HepG2 (cell line): ENCODE measurements around the gene SLC36A1. TPM values are rescaled to one million over a fixed set of nuclear protein-coding genes. Genes with fewer than 3 reads are reported as not detected.

Experiments used
- ASH2L ChIP-seq: fragments of 300-600, 200-600 bp; sonication (generic); IDR thresholded peaks from 2 replicates; pipeline ENCODE4 v1.7.0; 2017; ENCODE audit warnings: low read depth, mild to moderate bottlenecking, moderate library complexity, mixed read lengths, low read length; ENCODE audit not compliant: insufficient read length
- HDAC6 ChIP-seq: fragments of 200-600 bp; sonication (generic); IDR thresholded peaks from 2 replicates; pipeline ENCODE4 v1.7.0; 2017; ENCODE audit warnings: mild to moderate bottlenecking, antibody characterized with exemption, low read length, low read depth
- HNRNPLL ChIP-seq: fragments of 200-400 bp; formaldehyde crosslinking; IDR thresholded peaks from 2 replicates; pipeline ENCODE4 v1.6.1; 2017; ENCODE audit warnings: mild to moderate bottlenecking, low read depth, low read length; ENCODE audit not compliant: poor library complexity, severe bottlenecking
- MEIS1 ChIP-seq: sonication (generic); formaldehyde crosslinking; IDR thresholded peaks from 2 replicates; pipeline ENCODE4 v1.9.0; 2021; ENCODE audit warnings: mild to moderate bottlenecking, missing genetic modification reagents, moderate library complexity, borderline replicate concordance
- PLRG1 ChIP-seq: fragments of 450-650 bp; conservative IDR thresholded peaks from 2 replicates; pipeline ENCODE4 v1.6.1; 2016
- RBFOX2 ChIP-seq: fragments of 200-400 bp; formaldehyde crosslinking; IDR thresholded peaks from 2 replicates; pipeline ENCODE4 v1.6.1; 2017; ENCODE audit warnings: low read depth, mild to moderate bottlenecking, low read length
- RXRB ChIP-seq: IDR thresholded peaks from 2 replicates; pipeline ENCODE4 v1.6.1; 2016; ENCODE audit warnings: borderline replicate concordance, missing genetic modification reagents, missing compliant biosample characterization
- SIX4 ChIP-seq: sonication (generic); formaldehyde crosslinking; IDR thresholded peaks from 2 replicates; pipeline ENCODE4 v1.4.0; 2020; ENCODE audit warnings: missing genetic modification reagents
- SP2 ChIP-seq: sonication (generic); formaldehyde crosslinking; IDR thresholded peaks from 2 replicates; pipeline ENCODE4 v1.5.1; 2020; ENCODE audit warnings: mild to moderate bottlenecking, missing genetic modification reagents
- ZBTB20 ChIP-seq: sonication (generic); formaldehyde crosslinking; IDR thresholded peaks from 2 replicates; pipeline ENCODE4 v1.8.1; 2023; ENCODE audit warnings: missing genetic modification reagents, low read depth, mild to moderate bottlenecking, borderline replicate concordance
- ZEB1 ChIP-seq: IDR thresholded peaks from 2 replicates; pipeline ENCODE4 v1.6.1; 2012; ENCODE audit warnings: mild to moderate bottlenecking, low read depth, inconsistent platforms; ENCODE audit not compliant: insufficient replicate concordance
- ZIK1 ChIP-seq: sonication (generic); formaldehyde crosslinking; IDR thresholded peaks from 2 replicates; pipeline ENCODE4 v1.5.0; 2020; ENCODE audit warnings: mild to moderate bottlenecking, low read depth, missing genetic modification reagents, borderline replicate concordance
- ZSCAN29 ChIP-seq: sonication (generic); formaldehyde crosslinking; conservative IDR thresholded peaks from 2 replicates; pipeline ENCODE4 v1.4.0; 2020; ENCODE audit warnings: mild to moderate bottlenecking, missing genetic modification reagents
- polyA plus RNA-seq, 8 experiments: library from polyadenylated mRNA; depleted of rRNA in 3 of 8; stranded (reverse) in 7 of 8; unstranded in 1 of 8; fragments of >200 nt; fragmentation: Illumina TruSeq in 4 of 8; extraction: Trizol in 4 of 8; gene quantifications; 2 replicates each; pipeline versions ENCODE4 v1.2.1 to v1.2.3, GENCODE V29; 2011 to 2016; ENCODE audit warnings: low read depth in 4 of 8, missing spikeins in 1 of 8, mixed read lengths in 1 of 8; ENCODE audit not compliant: insufficient read depth in 1 of 8
- total RNA-seq, 5 experiments: library from RNA; depleted of rRNA; stranded (reverse); fragments of >200 nt; fragmentation: Illumina TruSeq; extraction: Trizol; gene quantifications; 2 replicates each; pipeline ENCODE4 v1.2.3, GENCODE V29; 2016; ENCODE audit warnings: low read depth in 1 of 5
- TF ChIP-seq, protein P1 (sequence below): sonication (generic); formaldehyde crosslinking; IDR thresholded peaks from 2 replicates; pipeline ENCODE4 v1.5.0; 2020; ENCODE audit warnings: missing genetic modification reagents
- TF ChIP-seq, protein P2 (sequence below): sonication (generic); formaldehyde crosslinking; IDR thresholded peaks from 2 replicates; pipeline ENCODE4 v1.5.0; 2020; ENCODE audit warnings: missing genetic modification reagents
- TF ChIP-seq, protein P3 (sequence below): sonication (generic); formaldehyde crosslinking; IDR thresholded peaks from 2 replicates; pipeline ENCODE4 v1.8.0; 2022; ENCODE audit warnings: mild to moderate bottlenecking, missing genetic modification reagents
- TF ChIP-seq, protein P4 (sequence below): sonication (generic); formaldehyde crosslinking; IDR thresholded peaks from 2 replicates; pipeline ENCODE4 v1.4.0; 2020; ENCODE audit warnings: missing genetic modification reagents
- TF ChIP-seq, protein P5 (sequence below): sonication (generic); formaldehyde crosslinking; IDR thresholded peaks from 2 replicates; pipeline ENCODE4 v1.5.1; 2020; ENCODE audit warnings: missing genetic modification reagents, mild to moderate bottlenecking, borderline replicate concordance
- TF ChIP-seq, protein P6 (sequence below): sonication (generic); formaldehyde crosslinking; IDR thresholded peaks from 2 replicates; pipeline ENCODE4 v1.4.0; 2020; ENCODE audit warnings: missing genetic modification reagents, borderline replicate concordance

SLC36A1 gene
- total and polyA plus RNA-seq, 2 of the 13 experiments (the other 11 are each of a cell fraction or from before 2014, with no cell fraction given), result 8.0 to 8.9 TPM

DNA sequence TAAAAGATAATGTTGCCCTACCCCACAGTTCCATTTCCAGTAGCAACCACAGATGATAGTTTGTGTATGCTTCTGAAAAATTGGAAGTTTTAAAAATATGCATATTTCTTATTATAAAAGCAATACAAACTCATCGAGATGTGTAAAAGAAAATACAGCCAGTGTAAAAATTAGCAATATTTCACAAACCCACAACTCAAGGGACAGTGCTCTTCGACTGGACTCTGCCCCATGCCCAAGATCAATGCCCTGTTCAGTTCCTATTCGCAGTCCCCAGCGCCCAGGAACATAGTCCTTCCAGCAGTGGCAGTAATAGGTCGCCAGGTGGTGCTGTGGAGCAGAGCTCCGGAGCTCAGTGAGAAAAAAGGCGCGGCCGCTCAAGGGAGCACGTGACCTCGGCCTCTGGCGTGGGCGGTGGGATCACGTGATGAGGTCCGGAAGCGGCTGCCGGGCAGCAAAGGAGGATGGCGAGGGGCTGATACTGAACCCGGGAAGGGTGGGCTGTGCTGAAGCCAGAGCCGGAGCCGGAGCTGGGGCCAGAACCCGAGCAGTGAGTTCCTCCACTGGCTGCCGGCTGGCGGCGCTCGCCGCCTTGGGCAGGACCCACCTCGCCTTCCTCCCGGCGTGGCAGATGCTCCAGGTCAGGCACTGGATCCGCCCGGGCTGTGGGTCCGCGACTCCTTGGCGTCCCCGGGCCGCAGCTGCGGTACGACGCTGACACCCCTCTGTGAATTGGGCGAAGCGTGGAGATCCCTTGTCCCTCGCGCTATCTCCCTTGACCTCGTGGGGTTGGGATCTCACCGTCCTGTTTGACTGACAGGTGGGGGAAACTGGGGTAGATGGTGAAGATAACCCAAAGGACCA lies at the start of gene SLC36A1 (continued):
- TF ChIP-seq ZIK1 (CRISPR knock-in tag) (no peak), HNRNPLL (peak; percentile 50), SIX4 (CRISPR knock-in tag) (peak; percentile 60; the same call in 1 of the 2 replicates), MEIS1 (CRISPR knock-in tag) (0 out of 2 replicates have a peak, but pooled peaks have one; percentile 40), SP2 (CRISPR knock-in tag) (peak; percentile 58; the same call in 1 of the 2 replicates), ZSCAN29 (CRISPR knock-in tag) (no peak; the same call in 1 of the 2 replicates), ASH2L (peak; percentile 76), ZEB1 (no peak), HDAC6 (no peak), PLRG1 (no peak), ZBTB20 (CRISPR knock-in tag) (peak; percentile 32; the same call in 1 of the 2 replicates), RXRB (CRISPR knock-in tag) (peak; percentile 78), RBFOX2 (peak; percentile 75)
- TF ChIP-seq, protein P1, sequence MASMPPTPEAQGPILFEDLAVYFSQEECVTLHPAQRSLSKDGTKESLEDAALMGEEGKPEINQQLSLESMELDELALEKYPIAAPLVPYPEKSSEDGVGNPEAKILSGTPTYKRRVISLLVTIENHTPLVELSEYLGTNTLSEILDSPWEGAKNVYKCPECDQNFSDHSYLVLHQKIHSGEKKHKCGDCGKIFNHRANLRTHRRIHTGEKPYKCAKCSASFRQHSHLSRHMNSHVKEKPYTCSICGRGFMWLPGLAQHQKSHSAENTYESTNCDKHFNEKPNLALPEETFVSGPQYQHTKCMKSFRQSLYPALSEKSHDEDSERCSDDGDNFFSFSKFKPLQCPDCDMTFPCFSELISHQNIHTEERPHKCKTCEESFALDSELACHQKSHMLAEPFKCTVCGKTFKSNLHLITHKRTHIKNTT, result no peak
- TF ChIP-seq, protein P2, sequence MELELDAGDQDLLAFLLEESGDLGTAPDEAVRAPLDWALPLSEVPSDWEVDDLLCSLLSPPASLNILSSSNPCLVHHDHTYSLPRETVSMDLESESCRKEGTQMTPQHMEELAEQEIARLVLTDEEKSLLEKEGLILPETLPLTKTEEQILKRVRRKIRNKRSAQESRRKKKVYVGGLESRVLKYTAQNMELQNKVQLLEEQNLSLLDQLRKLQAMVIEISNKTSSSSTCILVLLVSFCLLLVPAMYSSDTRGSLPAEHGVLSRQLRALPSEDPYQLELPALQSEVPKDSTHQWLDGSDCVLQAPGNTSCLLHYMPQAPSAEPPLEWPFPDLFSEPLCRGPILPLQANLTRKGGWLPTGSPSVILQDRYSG, result no peak
- TF ChIP-seq, protein P3, sequence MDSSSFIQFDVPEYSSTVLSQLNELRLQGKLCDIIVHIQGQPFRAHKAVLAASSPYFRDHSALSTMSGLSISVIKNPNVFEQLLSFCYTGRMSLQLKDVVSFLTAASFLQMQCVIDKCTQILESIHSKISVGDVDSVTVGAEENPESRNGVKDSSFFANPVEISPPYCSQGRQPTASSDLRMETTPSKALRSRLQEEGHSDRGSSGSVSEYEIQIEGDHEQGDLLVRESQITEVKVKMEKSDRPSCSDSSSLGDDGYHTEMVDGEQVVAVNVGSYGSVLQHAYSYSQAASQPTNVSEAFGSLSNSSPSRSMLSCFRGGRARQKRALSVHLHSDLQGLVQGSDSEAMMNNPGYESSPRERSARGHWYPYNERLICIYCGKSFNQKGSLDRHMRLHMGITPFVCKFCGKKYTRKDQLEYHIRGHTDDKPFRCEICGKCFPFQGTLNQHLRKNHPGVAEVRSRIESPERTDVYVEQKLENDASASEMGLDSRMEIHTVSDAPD (CRISPR knock-in tag), result no peak
- TF ChIP-seq, protein P4, sequence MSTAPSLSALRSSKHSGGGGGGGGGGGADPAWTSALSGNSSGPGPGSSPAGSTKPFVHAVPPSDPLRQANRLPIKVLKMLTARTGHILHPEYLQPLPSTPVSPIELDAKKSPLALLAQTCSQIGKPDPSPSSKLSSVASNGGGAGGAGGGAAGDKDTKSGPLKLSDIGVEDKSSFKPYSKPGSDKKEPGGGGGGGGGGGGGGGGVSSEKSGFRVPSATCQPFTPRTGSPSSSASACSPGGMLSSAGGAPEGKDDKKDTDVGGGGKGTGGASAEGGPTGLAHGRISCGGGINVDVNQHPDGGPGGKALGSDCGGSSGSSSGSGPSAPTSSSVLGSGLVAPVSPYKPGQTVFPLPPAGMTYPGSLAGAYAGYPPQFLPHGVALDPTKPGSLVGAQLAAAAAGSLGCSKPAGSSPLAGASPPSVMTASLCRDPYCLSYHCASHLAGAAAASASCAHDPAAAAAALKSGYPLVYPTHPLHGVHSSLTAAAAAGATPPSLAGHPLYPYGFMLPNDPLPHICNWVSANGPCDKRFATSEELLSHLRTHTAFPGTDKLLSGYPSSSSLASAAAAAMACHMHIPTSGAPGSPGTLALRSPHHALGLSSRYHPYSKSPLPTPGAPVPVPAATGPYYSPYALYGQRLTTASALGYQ, result 0 out of 2 replicates have a peak, but pooled peaks have one; percentile 51
- TF ChIP-seq, protein P5, sequence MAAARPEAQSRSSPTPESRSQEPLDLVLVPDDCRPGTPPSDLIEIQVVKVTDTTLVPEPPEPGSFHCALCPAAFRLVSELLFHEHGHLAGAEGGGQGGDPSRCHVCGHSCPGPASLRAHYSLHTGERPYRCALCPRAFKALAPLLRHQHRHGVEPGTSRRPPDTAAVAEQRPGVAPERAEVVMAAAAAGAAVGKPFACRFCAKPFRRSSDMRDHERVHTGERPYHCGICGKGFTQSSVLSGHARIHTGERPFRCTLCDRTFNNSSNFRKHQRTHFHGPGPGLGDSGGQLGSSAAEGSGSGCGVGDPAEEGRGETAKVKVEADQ (CRISPR knock-in tag), result peak; percentile 29; the same call in 1 of the 2 replicates
- TF ChIP-seq, protein P6, sequence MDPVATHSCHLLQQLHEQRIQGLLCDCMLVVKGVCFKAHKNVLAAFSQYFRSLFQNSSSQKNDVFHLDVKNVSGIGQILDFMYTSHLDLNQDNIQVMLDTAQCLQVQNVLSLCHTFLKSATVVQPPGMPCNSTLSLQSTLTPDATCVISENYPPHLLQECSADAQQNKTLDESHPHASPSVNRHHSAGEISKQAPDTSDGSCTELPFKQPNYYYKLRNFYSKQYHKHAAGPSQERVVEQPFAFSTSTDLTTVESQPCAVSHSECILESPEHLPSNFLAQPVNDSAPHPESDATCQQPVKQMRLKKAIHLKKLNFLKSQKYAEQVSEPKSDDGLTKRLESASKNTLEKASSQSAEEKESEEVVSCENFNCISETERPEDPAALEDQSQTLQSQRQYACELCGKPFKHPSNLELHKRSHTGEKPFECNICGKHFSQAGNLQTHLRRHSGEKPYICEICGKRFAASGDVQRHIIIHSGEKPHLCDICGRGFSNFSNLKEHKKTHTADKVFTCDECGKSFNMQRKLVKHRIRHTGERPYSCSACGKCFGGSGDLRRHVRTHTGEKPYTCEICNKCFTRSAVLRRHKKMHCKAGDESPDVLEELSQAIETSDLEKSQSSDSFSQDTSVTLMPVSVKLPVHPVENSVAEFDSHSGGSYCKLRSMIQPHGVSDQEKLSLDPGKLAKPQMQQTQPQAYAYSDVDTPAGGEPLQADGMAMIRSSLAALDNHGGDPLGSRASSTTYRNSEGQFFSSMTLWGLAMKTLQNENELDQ (CRISPR knock-in tag), result no peak
